Right ventricle myocardium inferior (tissue), 1 donor: Measurements from ENCODE around the gene TMEM192. TPM values are rescaled to one million over a fixed set of nuclear protein-coding genes. Genes with fewer than 3 reads are reported as not detected.
"Not testable (repeated sequence)": the region's sequence is repeated elsewhere in the genome, so short reads cannot be mapped to it uniquely, and the experiment has no call there.

Experiments
- ATAC-seq: fragments of 200-7000 bp; cut with Tn5 transposase; one replicate; pipeline ENCODE4 v1.9.1; 2020; ENCODE audit warnings: mild to moderate bottlenecking, moderate library complexity
- DNase-seq: peaks from one replicate; pipeline ENCODE4 v3.0.0; 2021; ENCODE audit errors: missing footprints
- intact Hi-C: fragments of 100-400 bp; cut with DNase I; formaldehyde crosslinking; loops from one replicate; pipeline ENCODE4 v1.11.0; 2022
- total RNA-seq: library from RNA; stranded (reverse); fragmentation: NEBNext Ultra II Directional; extraction: Animal tissue kit (Norgen Biotek cat#: 25700); gene quantifications from one replicate; pipeline ENCODE4 v1.2.1, GENCODE V29; 2021
- donor health status: DM: no; HTN: yes; CAD: no; lungs with severe emphysema.

The TMEM192 gene
- total RNA-seq, 1 donor from 2014 or later: 14.9 TPM

DNA sequence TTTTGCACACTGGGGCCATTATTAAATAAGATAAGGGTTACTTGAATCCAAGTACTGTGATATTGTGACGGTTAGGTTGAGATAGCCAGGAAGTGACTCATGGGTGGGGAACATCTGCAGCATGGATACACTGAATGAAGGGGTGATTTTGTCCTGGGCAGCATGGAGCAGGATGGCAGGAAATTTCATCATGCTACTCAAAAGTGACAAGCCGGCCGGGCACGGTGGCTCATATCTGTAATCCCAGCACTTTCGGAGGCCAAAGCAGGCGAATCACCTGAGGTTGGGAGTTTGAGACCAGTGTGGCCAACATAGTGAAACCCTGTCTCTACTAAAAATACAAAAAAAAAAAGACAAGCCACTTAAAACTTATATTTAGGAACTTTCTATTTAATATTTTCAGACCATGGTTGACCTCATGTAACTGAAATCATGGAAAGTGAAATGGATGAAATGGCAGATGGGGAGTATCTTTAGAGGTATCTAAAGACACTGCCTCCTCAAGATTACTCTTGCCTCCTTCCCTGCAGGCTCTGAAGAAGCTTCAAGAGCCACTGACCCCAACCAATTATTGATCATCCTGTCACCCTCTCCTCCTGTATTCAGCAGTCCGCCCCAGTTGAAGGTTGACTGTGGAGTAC lies 84.8 kb downstream of the TMEM192 start:
- ATAC-seq: no peak
- intact Hi-C loops: no loop called here

GRCh38 chr4:165025782-165026181 lies 86.9 kb downstream of the TMEM192 start:
- ATAC-seq, DNase-seq, intact Hi-C loops: not testable (repeated sequence)

More for the DNA sequence above, 84.8 kb downstream of the TMEM192 start:
- DNase-seq: no peak

Other genes starting within 250 kb of the TMEM192 start
- gene APELA, start 235.7 kb downstream of the TMEM192 start, total RNA-seq: not detected
- 2.2 TPM for gene TRIM61, start 135.2 kb downstream of the TMEM192 start, total RNA-seq
- gene TRIM60, start 80.9 kb downstream of the TMEM192 start, total RNA-seq: not detected
- not detected for gene TRIM75, start 59.0 kb downstream of the TMEM192 start, total RNA-seq
- gene KLHL2, start 94.7 kb upstream of the TMEM192 start, total RNA-seq: 10.6 TPM
- 8.5 TPM for gene MSMO1, start 214.8 kb upstream of the TMEM192 start, total RNA-seq